Spleen (tissue), 13 donors: ENCODE measurements around the gene ZNF568. TPM values are rescaled to one million over a fixed set of nuclear protein-coding genes. Genes with fewer than 3 reads are reported as not detected.

ENCODE experiments used
- DNase-seq: peaks from one replicate; pipeline ENCODE4 v3.0.0-alpha.2; 2020
- H3K27ac ChIP-seq, 8 donors: fragments of 200-600 bp; sonication (generic) in 7 of 8; 1 replicate in 4 of 8; 2 replicates in 4 of 8; pipeline versions ENCODE4 v1.5.0 to v1.8.0; 2016 to 2021; ENCODE audit warnings: inconsistent platforms in 4 of 8, mild to moderate bottlenecking in 4 of 8, moderate library complexity in 1 of 8
- H3K27me3 ChIP-seq, 7 donors: fragments of 200-600 bp; sonication (generic) in 6 of 7; replicated peaks in 1 of 7; 1 replicate in 4 of 7; 2 replicates in 3 of 7; pipeline versions ENCODE4 v1.5.0 to v1.8.0; 2016 to 2021; ENCODE audit warnings: inconsistent platforms in 3 of 7, mild to moderate bottlenecking in 1 of 7
- H3K36me3 ChIP-seq, 6 donors: fragments of 200-600 bp; sonication (generic) in 5 of 6; 1 replicate in 4 of 6; 2 replicates in 2 of 6; pipeline versions ENCODE4 v1.5.0 to v1.8.0; 2016 to 2021; ENCODE audit warnings: inconsistent platforms in 2 of 6
- H3K4me1 ChIP-seq, 6 donors: fragments of 200-600 bp; sonication (generic) in 5 of 6; 1 replicate in 3 of 6; 2 replicates in 3 of 6; pipeline versions ENCODE4 v1.5.0 to v1.8.0; 2016 to 2021; ENCODE audit warnings: inconsistent platforms in 3 of 6
- H3K4me3 ChIP-seq, 8 donors: fragments of 200-600 bp; sonication (generic) in 7 of 8; 1 replicate in 4 of 8; 2 replicates in 4 of 8; pipeline versions ENCODE4 v1.5.0 to v1.8.0; 2016 to 2021; ENCODE audit warnings: inconsistent platforms in 4 of 8, mild to moderate bottlenecking in 4 of 8, moderate library complexity in 2 of 8
- H3K9me3 ChIP-seq, 8 donors: fragments of 200-600 bp; sonication (generic) in 7 of 8; 1 replicate in 4 of 8; 2 replicates in 4 of 8; pipeline versions ENCODE4 v1.5.0 to v1.8.0; 2016 to 2021; ENCODE audit warnings: inconsistent platforms in 4 of 8
- POLR2A ChIP-seq, 3 donors: fragments of 450-650 bp; IDR thresholded peaks; one replicate each; pipeline ENCODE4 v1.5.1; 2017; ENCODE audit warnings: antibody characterized with exemption in 3 of 3, mild to moderate bottlenecking in 1 of 3
- POLR2AphosphoS5 ChIP-seq, 3 donors: sonication (generic); formaldehyde crosslinking; IDR thresholded peaks; one replicate each; pipeline ENCODE4 v1.5.1; 2017; ENCODE audit warnings: antibody characterized with exemption in 3 of 3
- WGBS, 5 donors: extraction: QIAGEN DNeasy Blood & Tissue Kit in 3 of 5; methylation state at CpG; one replicate each; pipeline versions ENCODE4 v1.1.5 to v1.1.7; 2013 to 2018; 5-methylcytosine and 5-hydroxymethylcytosine counted together
- intact Hi-C: fragments of 100-400 bp; cut with DNase I; formaldehyde crosslinking; loops from one replicate; pipeline ENCODE4 v1.15.0; 2023; ENCODE audit warnings: low total_unique reads
- long read RNA-seq, 2 donors: transcript quantifications; one replicate each; lab custom pipeline, GENCODE V29; 2026
- polyA plus RNA-seq, 3 donors: library from polyadenylated mRNA; stranded (reverse); fragments of 200-250 nt; gene quantifications; one replicate each; pipeline ENCODE4 v1.2.1, GENCODE V29; 2013
- total RNA-seq, 7 donors: library from RNA; depleted of rRNA in 3 of 7; stranded (reverse); fragments of >200 nt in 3 of 7; fragmentation: NEBNext Ultra II Directional in 4 of 7; extraction: Animal tissue kit (Norgen Biotek cat#: 25700) in 4 of 7; gene quantifications; one replicate each; pipeline versions ENCODE4 v1.1.0 to v1.2.1, GENCODE V29; 2016 to 2021
- TF ChIP-seq, protein P1 (sequence below), 11 experiments: fragments of 200-600 bp in 7 of 11; fragments of 450-650 bp in 4 of 11; sonication (generic) in 4 of 11; IDR thresholded peaks in 8 of 11; conservative IDR thresholded peaks in 3 of 11; 1 replicate in 7 of 11; 2 replicates in 4 of 11; pipeline versions ENCODE4 v1.4.0 to v1.8.0; 2016 to 2021; ENCODE audit warnings: antibody characterized with exemption in 11 of 11, inconsistent platforms in 4 of 11, mild to moderate bottlenecking in 1 of 11
- donor health status: healthy with polysubstance abuse.
- donor health status: DM: no; HTN: no; CAD: no; lungs with moderate emphysema.
- donor health status: DM: no; HTN: no; CAD: no.
- donor health status: Bipolar disorder and iron deficiency.
- donor health status: healthy.
- donor health status: DM: no; HTN: no; CAD: no.
- donor health status: DM: yes; HTN: yes; CAD: no.

ZNF568 gene
- 10 to 100 TPM in 6 of 7 donors, 1 to 10 TPM in 1; 9.5 to 16.8 (median 12.4) TPM for total RNA-seq
- 1 to 10 TPM; 2.7 to 5.5 (median 3.0) TPM for polyA plus RNA-seq
- long read RNA-seq, donor 1, partial matches to known transcripts, result 0 of 2 reads
- long read RNA-seq, donor 1, other reads (novel, unspliced or antisense), result 0 of 2 reads
- long read RNA-seq, donor 2, partial matches to known transcripts, result 0 of 1 reads
- long read RNA-seq, donor 2, other reads (novel, unspliced or antisense), result 0 of 1 reads

DNA sequence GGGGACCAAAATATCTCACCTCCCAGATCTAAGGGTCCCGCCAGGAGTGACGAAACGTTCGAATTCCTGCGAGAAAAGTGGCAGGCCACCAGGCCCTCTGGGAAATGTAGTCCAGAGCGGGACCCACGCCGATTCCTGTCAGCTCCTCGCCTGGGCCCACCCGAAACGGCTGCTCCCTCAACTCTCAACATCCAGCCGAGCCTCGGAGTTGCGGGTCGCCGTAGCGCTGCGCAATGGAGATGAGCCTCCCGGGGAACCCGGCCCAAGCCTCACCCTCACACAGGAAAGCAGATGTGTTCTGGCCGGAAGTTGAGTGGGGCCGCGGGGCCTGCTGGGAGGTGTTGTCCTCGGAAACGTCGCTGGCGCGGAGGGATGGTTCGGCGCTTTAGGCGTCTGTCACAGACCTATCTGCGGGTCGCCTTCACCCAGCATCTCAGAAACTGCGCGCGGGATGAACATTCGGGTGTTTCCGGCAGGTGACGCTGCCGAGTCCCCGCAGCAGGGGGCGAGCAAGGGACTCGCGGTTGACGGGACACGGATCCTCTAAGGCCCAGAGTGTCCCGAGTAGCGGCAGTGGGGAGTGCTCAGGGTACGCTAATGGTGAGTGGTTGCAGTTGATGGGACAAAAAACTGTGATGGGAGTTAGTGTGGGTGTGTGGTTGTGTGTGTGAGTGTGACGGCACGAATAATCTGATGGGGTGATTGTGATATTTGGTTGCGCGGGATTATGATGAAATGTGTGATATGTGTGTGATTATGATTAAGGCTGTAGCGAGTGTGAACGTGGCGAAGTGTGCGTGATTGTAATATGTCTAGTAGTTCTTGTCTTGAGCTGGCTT, at the start of gene ZNF568, which contains the start of gene ZNF829:
TSS of gene ZNF568 (plus strand) at position 341 of the 839 bp plus-strand sequence. CDS start 6,439 bp downstream, outside the sequence.
TSS of gene ZNF829 (minus strand) at position 300 of the 839 bp plus-strand sequence. CDS start 1,124 bp downstream, outside the sequence.
- 1% methylated on average over 37 to 57 of the region's 57 CpGs for WGBS, 5 donors
- peak within 1 kb of the TSS; percentile 59 to 77 (median 69) for H3K4me3 ChIP-seq
- intact Hi-C loops, result loop anchor here (10.0 kb wide), 2 partner anchors 61 to 231 kb away; partner anchors contain the start of genes ZNF345 and ZNF567
- peaks cover 0 to 74% (median 53%) of the 10 kb centered on the region in 8 donors for H3K9me3 ChIP-seq
- peak within 1 kb of the TSS; percentile 92 to 99 (median 96) for H3K27ac ChIP-seq
- no peaks in the 10 kb centered on the region for H3K27me3 ChIP-seq
- peaks cover 0 to 69% (median 35%) of the 10 kb centered on the region in 6 donors for H3K36me3 ChIP-seq
- DNase-seq, result peak; percentile 97
- peaks cover 13 to 27% (median 21%) of the 10 kb centered on the region in 6 donors for H3K4me1 ChIP-seq
- TF ChIP-seq, protein P1, sequence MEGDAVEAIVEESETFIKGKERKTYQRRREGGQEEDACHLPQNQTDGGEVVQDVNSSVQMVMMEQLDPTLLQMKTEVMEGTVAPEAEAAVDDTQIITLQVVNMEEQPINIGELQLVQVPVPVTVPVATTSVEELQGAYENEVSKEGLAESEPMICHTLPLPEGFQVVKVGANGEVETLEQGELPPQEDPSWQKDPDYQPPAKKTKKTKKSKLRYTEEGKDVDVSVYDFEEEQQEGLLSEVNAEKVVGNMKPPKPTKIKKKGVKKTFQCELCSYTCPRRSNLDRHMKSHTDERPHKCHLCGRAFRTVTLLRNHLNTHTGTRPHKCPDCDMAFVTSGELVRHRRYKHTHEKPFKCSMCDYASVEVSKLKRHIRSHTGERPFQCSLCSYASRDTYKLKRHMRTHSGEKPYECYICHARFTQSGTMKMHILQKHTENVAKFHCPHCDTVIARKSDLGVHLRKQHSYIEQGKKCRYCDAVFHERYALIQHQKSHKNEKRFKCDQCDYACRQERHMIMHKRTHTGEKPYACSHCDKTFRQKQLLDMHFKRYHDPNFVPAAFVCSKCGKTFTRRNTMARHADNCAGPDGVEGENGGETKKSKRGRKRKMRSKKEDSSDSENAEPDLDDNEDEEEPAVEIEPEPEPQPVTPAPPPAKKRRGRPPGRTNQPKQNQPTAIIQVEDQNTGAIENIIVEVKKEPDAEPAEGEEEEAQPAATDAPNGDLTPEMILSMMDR (IDR thresholded peaks at IDR 0.05 in 8 of 11, conservative IDR thresholded peaks at IDR 0.05 in 3 of 11), result peak; percentile 28 to 79 (median 64)
- TF ChIP-seq POLR2AphosphoS5 (IDR thresholded peaks at IDR 0.05) (peak; percentile 84 to 91 (median 88)), POLR2A (IDR thresholded peaks at IDR 0.05) (peak in 1 of 3 donors; percentile 28)

GRCh38 chr19:36876993-36877938, 38.9 kb upstream of the ZNF568 start:
- no peak for DNase-seq
- WGBS, 5 donors, result 94 to 99% (median 97%) methylated on average over 10 of the region's 10 CpGs
- peaks cover 24 to 84% (median 77%) of the 10 kb centered on the region in 6 donors for H3K36me3 ChIP-seq
- H3K27ac ChIP-seq, result no peak overlapping the region
- H3K4me3 ChIP-seq, result peak overlapping the region in 1 of 8 donors; percentile 31
- intact Hi-C loops, result no loop called here
- H3K27me3 ChIP-seq, result no peaks in the 10 kb centered on the region
- peaks cover 78 to 100% (median 100%) of the 10 kb centered on the region in 8 donors for H3K9me3 ChIP-seq
- no peaks in the 10 kb centered on the region for H3K4me1 ChIP-seq
- no peak for TF ChIP-seq POLR2AphosphoS5 (IDR thresholded peaks at IDR 0.05)
- TF ChIP-seq POLR2A (IDR thresholded peaks at IDR 0.05), result no peak
- TF ChIP-seq, protein P1 (IDR thresholded peaks at IDR 0.05 in 8 of 11, conservative IDR thresholded peaks at IDR 0.05 in 3 of 11), result no peak

GRCh38 chr19:36891768-36892357, 24.3 kb upstream of the ZNF568 start:
- Histone ChIP-seq H3K9me3 (peaks cover 59 to 100% (median 100%) of the 10 kb centered on the region in 8 donors), H3K36me3 (peaks cover 20 to 85% (median 66%) of the 10 kb centered on the region in 6 donors), H3K4me3 (peak overlapping the region in 1 of 8 donors; percentile 15), H3K4me1 (no peaks in the 10 kb centered on the region), H3K27me3 (no peaks in the 10 kb centered on the region), H3K27ac (no peak overlapping the region)
- intact Hi-C loops, result no loop called here
- TF ChIP-seq, protein P1 (IDR thresholded peaks at IDR 0.05 in 8 of 11, conservative IDR thresholded peaks at IDR 0.05 in 3 of 11), result no peak
- TF ChIP-seq POLR2A (IDR thresholded peaks at IDR 0.05) (no peak), POLR2AphosphoS5 (IDR thresholded peaks at IDR 0.05) (no peak)
- 92 to 99% (median 98%) methylated on average over 3 of the region's 3 CpGs for WGBS, 5 donors
- no peak for DNase-seq
